MM.1S (cell line): ENCODE data around the gene FOXN4.

Experiments
- DNase-seq: peaks from one replicate; pipeline ENCODE4 v3.0.0-alpha.2; 2015
- H2AFZ ChIP-seq: fragments of 300-600 bp; sonication (generic); 2 replicates; pipeline ENCODE4 v1.6.0; 2016; ENCODE audit warnings: antibody characterized with exemption, low read length
- H3F3A ChIP-seq: fragments of 300-600 bp; sonication (generic); 2 replicates; pipeline ENCODE4 v1.6.1; 2016; ENCODE audit warnings: mild to moderate bottlenecking, antibody characterized with exemption, low read length, moderate library complexity, mixed read lengths; ENCODE audit not compliant: insufficient read depth
- H3K27ac ChIP-seq: fragments of 300-600 bp; sonication (generic); 2 replicates; pipeline ENCODE4 v1.5.1; 2016; ENCODE audit warnings: mild to moderate bottlenecking, low read length
- H3K27me3 ChIP-seq: fragments of 300-600 bp; sonication (generic); replicated peaks from 2 replicates; pipeline ENCODE4 v1.6.0; 2016; ENCODE audit warnings: low read length; ENCODE audit not compliant: insufficient read depth
- H3K36me3 ChIP-seq: fragments of 300-600 bp; sonication (generic); replicated peaks from 2 replicates; pipeline ENCODE4 v1.6.1; 2016; ENCODE audit warnings: mild to moderate bottlenecking, low read length, mixed read lengths; ENCODE audit not compliant: insufficient read depth
- H3K4me1 ChIP-seq: fragments of 300-600 bp; sonication (generic); 2 replicates; pipeline ENCODE4 v1.6.1; 2016; ENCODE audit warnings: low read length, mixed read lengths
- H3K4me2 ChIP-seq: fragments of 300-600 bp; sonication (generic); 2 replicates; pipeline ENCODE4 v1.6.0; 2016; ENCODE audit warnings: low read depth, low read length
- H3K4me3 ChIP-seq: fragments of 300-600 bp; sonication (generic); 2 replicates; pipeline ENCODE4 v1.5.1; 2016; ENCODE audit warnings: low read length, mixed read lengths
- H3K79me2 ChIP-seq: fragments of 300-600 bp; sonication (generic); 2 replicates; pipeline ENCODE4 v1.6.1; 2016; ENCODE audit warnings: mixed run types, low read length, mixed read lengths
- H3K9ac ChIP-seq: fragments of 300-600 bp; sonication (generic); 2 replicates; pipeline ENCODE4 v1.6.1; 2016; ENCODE audit warnings: low read length, mixed read lengths
- H3K9me2 ChIP-seq: fragments of 300-600 bp; sonication (generic); replicated peaks from 2 replicates; pipeline ENCODE4 v1.6.1; 2016; ENCODE audit warnings: mild to moderate bottlenecking, low read length, mixed read lengths; ENCODE audit not compliant: insufficient read depth
- H3K9me3 ChIP-seq: fragments of 300-600 bp; sonication (generic); replicated peaks from 2 replicates; pipeline ENCODE4 v1.6.1; 2016; ENCODE audit warnings: mild to moderate bottlenecking, low read length, mixed read lengths; ENCODE audit not compliant: insufficient read depth
- H4K20me1 ChIP-seq: fragments of 300-600 bp; sonication (generic); 2 replicates; pipeline ENCODE4 v1.6.1; 2016; ENCODE audit warnings: mild to moderate bottlenecking, low read length, moderate library complexity, mixed read lengths; ENCODE audit not compliant: insufficient read depth
- CTCF ChIP-seq: fragments of 300-600 bp; sonication (generic); IDR thresholded peaks from 2 replicates; pipeline ENCODE4 v1.5.1; 2016; ENCODE audit warnings: antibody characterized with exemption, low read length, mixed read lengths
- EZH2 ChIP-seq: fragments of 300-600 bp; sonication (generic); optimal IDR thresholded peaks from 2 replicates; pipeline ENCODE3; 2017; ENCODE audit warnings: low read depth, mild to moderate bottlenecking, antibody characterized with exemption, low read length, mixed read lengths
- EZH2phosphoT487 ChIP-seq: fragments of 300-600 bp; sonication (generic); IDR thresholded peaks from 2 replicates; pipeline ENCODE4 v1.6.1; 2018; ENCODE audit warnings: antibody characterized with exemption, low read length

FOXN4 gene

GRCh38 chr12:109234012-109234411, 75.1 kb downstream of the FOXN4 start:
- no peak overlapping the region for H3K27ac ChIP-seq
- no peak overlapping the region for H3K4me3 ChIP-seq
- no peaks in the 10 kb centered on the region for H3K4me1 ChIP-seq
- DNase-seq, result no peak
- no peak overlapping the region for H3K9ac ChIP-seq
- H4K20me1 ChIP-seq, result peaks cover 3% of the 10 kb centered on the region; the same call in 1 of the 2 replicates
- H3F3A ChIP-seq, result no peaks in the 10 kb centered on the region
- no peaks in the 10 kb centered on the region for H3K9me2 ChIP-seq
- H3K4me2 ChIP-seq, result no peak overlapping the region
- no peaks in the 10 kb centered on the region for H3K9me3 ChIP-seq
- no peak overlapping the region for H2AFZ ChIP-seq
- no peaks in the 10 kb centered on the region for H3K27me3 ChIP-seq
- H3K36me3 ChIP-seq, result no peaks in the 10 kb centered on the region
- TF ChIP-seq EZH2phosphoT487 (no peak), EZH2 (no peak), CTCF (no peak)
- no peaks in the 10 kb centered on the region for H3K79me2 ChIP-seq

- H2AFZ ChIP-seq, result no peak overlapping the region
- H3K4me1 ChIP-seq, result no peaks in the 10 kb centered on the region
- H3K9me2 ChIP-seq, result no peaks in the 10 kb centered on the region
- DNase-seq, result no peak
- H3K4me2 ChIP-seq, result no peak overlapping the region
- no peak for TF ChIP-seq EZH2phosphoT487
- TF ChIP-seq CTCF, result no peak
- peaks cover 3% of the 10 kb centered on the region; the same call in 1 of the 2 replicates for H4K20me1 ChIP-seq
- H3K9me3 ChIP-seq, result no peaks in the 10 kb centered on the region
- no peaks in the 10 kb centered on the region for H3K27me3 ChIP-seq
- no peak overlapping the region for H3K9ac ChIP-seq
- no peaks in the 10 kb centered on the region for H3K36me3 ChIP-seq
- H3K4me3 ChIP-seq, result no peak overlapping the region
- H3K79me2 ChIP-seq, result no peaks in the 10 kb centered on the region
- no peak overlapping the region for H3K27ac ChIP-seq
- no peaks in the 10 kb centered on the region for H3F3A ChIP-seq
Observed at GRCh38 chr12:109232731-109233130, 76.4 kb downstream of the FOXN4 start.

GRCh38 chr12:109230193-109230592, 78.9 kb downstream of the FOXN4 start:
- no peak overlapping the region for H3K4me3 ChIP-seq
- H3K9ac ChIP-seq, result no peak overlapping the region
- no peak overlapping the region for H3K4me2 ChIP-seq
- no peaks in the 10 kb centered on the region for H3K79me2 ChIP-seq
- no peaks in the 10 kb centered on the region for H3K27me3 ChIP-seq
- H3K9me3 ChIP-seq, result no peaks in the 10 kb centered on the region
- DNase-seq, result no peak
- H3K36me3 ChIP-seq, result no peaks in the 10 kb centered on the region
- no peaks in the 10 kb centered on the region for H3K4me1 ChIP-seq
- TF ChIP-seq EZH2 (no peak), EZH2phosphoT487 (no peak), CTCF (no peak)
- no peak overlapping the region for H3K27ac ChIP-seq
- H4K20me1 ChIP-seq, result peaks cover 2% of the 10 kb centered on the region; the same call in 1 of the 2 replicates
- H2AFZ ChIP-seq, result no peak overlapping the region
- no peaks in the 10 kb centered on the region for H3F3A ChIP-seq
- no peaks in the 10 kb centered on the region for H3K9me2 ChIP-seq
